Mesenchymal stem cell (in vitro differentiated cells and primary cell): ENCODE results near the gene ME2.
"Not testable (repeated sequence)": the region's sequence is repeated elsewhere in the genome, so short reads cannot be mapped to it uniquely, and the experiment has no call there.

ENCODE experiments used
- DNase-seq: peaks from one replicate; pipeline ENCODE4 v3.0.0-alpha.2; 2013
- H2AFZ ChIP-seq: one replicate; pipeline ENCODE4 v1.6.1; 2013; ENCODE audit warnings: low read depth, mild to moderate bottlenecking, control low read depth, inconsistent platforms, low read length, moderate library complexity
- H2AK5ac ChIP-seq: 2 replicates; pipeline ENCODE4 v1.6.1; 2013; ENCODE audit warnings: low read length, moderate library complexity, mild to moderate bottlenecking, inconsistent platforms; ENCODE audit not compliant: severe bottlenecking
- H2BK120ac ChIP-seq: one replicate; pipeline ENCODE4 v1.6.1; 2013; ENCODE audit warnings: low read depth, mild to moderate bottlenecking, inconsistent platforms, low read length, moderate library complexity
- H2BK12ac ChIP-seq, 2 experiments: one replicate each; pipeline ENCODE4 v1.6.1; 2013; ENCODE audit warnings: inconsistent platforms in 2 of 2, low read length in 2 of 2, mild to moderate bottlenecking in 2 of 2, moderate library complexity in 2 of 2, control low read depth in 1 of 2
- H2BK15ac ChIP-seq: one replicate; pipeline ENCODE4 v1.6.1; 2013; ENCODE audit warnings: mild to moderate bottlenecking, low read depth, inconsistent platforms; ENCODE audit not compliant: poor library complexity, severe bottlenecking
- H2BK5ac ChIP-seq: 2 replicates; pipeline ENCODE4 v1.6.1; 2013; ENCODE audit warnings: low read depth, mild to moderate bottlenecking, low read length, control low read depth, inconsistent platforms; ENCODE audit not compliant: poor library complexity, severe bottlenecking
- H3K14ac ChIP-seq, 2 experiments: one replicate each; pipeline ENCODE4 v1.6.1; 2013; ENCODE audit warnings: inconsistent platforms in 2 of 2, low read length in 2 of 2, control low read depth in 1 of 2, mild to moderate bottlenecking in 1 of 2, moderate library complexity in 1 of 2
- H3K18ac ChIP-seq, 2 experiments: one replicate each; pipeline ENCODE4 v1.6.1; 2013; ENCODE audit warnings: inconsistent platforms in 2 of 2, low read length in 2 of 2, control low read depth in 1 of 2, low read depth in 1 of 2, mild to moderate bottlenecking in 1 of 2
- H3K23ac ChIP-seq, 2 experiments: one replicate each; pipeline ENCODE4 v1.6.1; 2013; ENCODE audit warnings: inconsistent platforms in 2 of 2, low read length in 2 of 2, mild to moderate bottlenecking in 2 of 2, moderate library complexity in 2 of 2, control low read depth in 1 of 2
- H3K27ac ChIP-seq: 2 replicates; pipeline ENCODE4 v1.5.1; 2013; ENCODE audit warnings: mild to moderate bottlenecking, moderate library complexity, low read length, control low read depth, inconsistent platforms; ENCODE audit not compliant: poor library complexity, severe bottlenecking
- H3K27me3 ChIP-seq, 2 experiments: 2 replicates each; pipeline versions ENCODE4 v1.6.1 to v1.7.0; 2013; ENCODE audit warnings: low read length in 2 of 2, mild to moderate bottlenecking in 2 of 2, moderate library complexity in 2 of 2, control low read depth in 1 of 2, inconsistent platforms in 1 of 2; ENCODE audit not compliant: control insufficient read depth in 1 of 2, insufficient read depth in 1 of 2
- H3K36me3 ChIP-seq, 2 experiments: 2 replicates each; pipeline versions ENCODE4 v1.6.1 to v1.7.0; 2013; ENCODE audit warnings: low read length in 2 of 2, control low read depth in 1 of 2, inconsistent platforms in 1 of 2, low read depth in 1 of 2, mild to moderate bottlenecking in 1 of 2; ENCODE audit not compliant: insufficient read depth in 2 of 2, control insufficient read depth in 1 of 2
- H3K4ac ChIP-seq, 2 experiments: one replicate each; pipeline ENCODE4 v1.6.1; 2013; ENCODE audit warnings: inconsistent platforms in 2 of 2, low read length in 2 of 2, mild to moderate bottlenecking in 2 of 2, moderate library complexity in 2 of 2, control low read depth in 1 of 2, low read depth in 1 of 2
- H3K4me1 ChIP-seq: 2 replicates; pipeline ENCODE4 v1.6.1; 2013; ENCODE audit warnings: low read depth, low read length, control low read depth; ENCODE audit not compliant: control insufficient read depth, insufficient read depth
- H3K4me2 ChIP-seq: 2 replicates; pipeline ENCODE4 v1.6.1; 2013; ENCODE audit warnings: low read length, mild to moderate bottlenecking, inconsistent platforms; ENCODE audit not compliant: poor library complexity, severe bottlenecking
- H3K4me3 ChIP-seq, 2 experiments: 2 replicates each; pipeline versions ENCODE4 v1.5.1 to v1.7.0; 2013; ENCODE audit warnings: low read length in 2 of 2, mild to moderate bottlenecking in 2 of 2, control low read depth in 1 of 2, low read depth in 1 of 2; ENCODE audit not compliant: insufficient read depth in 1 of 2
- H3K79me1 ChIP-seq: replicated peaks from 2 replicates; pipeline ENCODE4 v1.6.1; 2013; ENCODE audit warnings: mild to moderate bottlenecking, control low read depth, low read length, inconsistent platforms; ENCODE audit not compliant: poor library complexity, severe bottlenecking
- H3K9ac ChIP-seq: 2 replicates; pipeline ENCODE4 v1.7.0; 2013; ENCODE audit warnings: mild to moderate bottlenecking, low read length, moderate library complexity
- H3K9me3 ChIP-seq: 2 replicates; pipeline ENCODE4 v1.7.0; 2013; ENCODE audit warnings: mild to moderate bottlenecking, low read length; ENCODE audit not compliant: control insufficient read depth
- H4K8ac ChIP-seq: one replicate; pipeline ENCODE4 v1.6.1; 2013; ENCODE audit warnings: inconsistent platforms, mild to moderate bottlenecking, low read length, moderate library complexity
- H4K91ac ChIP-seq: one replicate; pipeline ENCODE4 v1.6.1; 2013; ENCODE audit warnings: mild to moderate bottlenecking, low read length, inconsistent platforms
- WGBS: methylation state at CpG from one replicate; pipeline ENCODE4 v1.1.7; 2013; ENCODE audit warnings: mixed read lengths; 5-methylcytosine and 5-hydroxymethylcytosine counted together

Gene ME2

DNA sequence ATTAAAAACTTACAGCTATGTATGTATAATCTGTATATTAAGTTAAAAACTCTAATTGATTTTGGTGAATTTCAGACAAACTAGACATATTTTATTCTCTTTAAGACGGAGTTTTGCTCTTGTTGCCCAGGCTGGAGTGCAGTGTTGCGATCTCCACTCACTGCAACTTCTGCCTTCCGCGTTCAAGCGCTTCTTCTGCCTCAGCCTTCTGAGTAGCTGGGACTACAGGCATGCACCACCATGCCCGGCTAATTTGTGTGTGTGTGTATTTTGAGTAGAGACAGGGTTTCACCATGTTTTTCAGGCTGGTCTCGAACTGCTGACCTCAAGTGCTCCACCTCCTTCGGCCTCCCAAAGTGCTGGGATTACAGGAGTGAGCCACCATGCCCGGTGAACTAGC lies 2.0 kb downstream of the ME2 start:
- not testable (repeated sequence) for H4K8ac ChIP-seq, H3K36me3 ChIP-seq, H2BK5ac ChIP-seq, H3K27me3 ChIP-seq, H3K18ac ChIP-seq, H2BK120ac ChIP-seq, H3K4me1 ChIP-seq, H3K9me3 ChIP-seq, DNase-seq, H3K23ac ChIP-seq, H4K91ac ChIP-seq, H3K4ac ChIP-seq, H2AFZ ChIP-seq, H2BK12ac ChIP-seq, H3K4me3 ChIP-seq, H3K14ac ChIP-seq, H3K9ac ChIP-seq, H3K4me2 ChIP-seq, H2AK5ac ChIP-seq, H3K27ac ChIP-seq, H2BK15ac ChIP-seq
- 100% methylated on average over 8 of the region's 9 CpGs for WGBS
- peaks cover 13% of the 10 kb centered on the region for H3K79me1 ChIP-seq

DNA sequence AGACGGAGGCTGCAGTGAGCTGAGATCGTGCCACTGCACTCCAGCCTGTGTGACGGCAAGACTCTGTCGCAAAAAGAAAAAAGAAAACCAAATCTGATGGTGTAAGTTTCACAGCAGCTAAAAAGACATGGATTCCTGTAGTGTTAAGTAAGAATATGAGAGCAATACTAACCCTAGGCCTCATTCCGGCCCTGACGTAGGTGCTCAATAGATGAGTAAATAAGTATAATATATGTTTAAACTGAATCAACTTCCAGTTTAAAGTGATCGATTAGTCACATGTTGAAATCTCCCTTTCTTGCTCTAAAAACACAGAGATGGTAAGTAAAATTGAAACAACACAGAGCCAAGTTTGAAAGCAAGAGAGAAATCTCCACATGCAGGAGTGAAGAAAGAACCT lies 8.0 kb downstream of the ME2 start:
- Histone ChIP-seq H3K4me1 (no peaks in the 10 kb centered on the region), H2AFZ (no peak overlapping the region), H3K9me3 (no peaks in the 10 kb centered on the region), H3K9ac (no peak overlapping the region), H3K4me2 (no peak overlapping the region), H2BK12ac (no peak overlapping the region), H3K4me3 (no peak overlapping the region), H2BK5ac (no peak overlapping the region), H3K4ac (no peak overlapping the region), H3K14ac (no peak overlapping the region), H2BK15ac (no peak overlapping the region), H3K27me3 (no peaks in the 10 kb centered on the region), H3K27ac (no peak overlapping the region), H3K23ac (no peak overlapping the region), H3K36me3 (peaks cover 0 to 5% of the 10 kb centered on the region in 2 experiments), H3K79me1 (peaks cover 23% of the 10 kb centered on the region), H3K18ac (no peak overlapping the region), H4K91ac (no peak overlapping the region), H2AK5ac (no peak overlapping the region), H2BK120ac (no peak overlapping the region), H4K8ac (no peak overlapping the region)
- 97% methylated on average over 4 of the region's 7 CpGs for WGBS
- DNase-seq: no peak

DNA sequence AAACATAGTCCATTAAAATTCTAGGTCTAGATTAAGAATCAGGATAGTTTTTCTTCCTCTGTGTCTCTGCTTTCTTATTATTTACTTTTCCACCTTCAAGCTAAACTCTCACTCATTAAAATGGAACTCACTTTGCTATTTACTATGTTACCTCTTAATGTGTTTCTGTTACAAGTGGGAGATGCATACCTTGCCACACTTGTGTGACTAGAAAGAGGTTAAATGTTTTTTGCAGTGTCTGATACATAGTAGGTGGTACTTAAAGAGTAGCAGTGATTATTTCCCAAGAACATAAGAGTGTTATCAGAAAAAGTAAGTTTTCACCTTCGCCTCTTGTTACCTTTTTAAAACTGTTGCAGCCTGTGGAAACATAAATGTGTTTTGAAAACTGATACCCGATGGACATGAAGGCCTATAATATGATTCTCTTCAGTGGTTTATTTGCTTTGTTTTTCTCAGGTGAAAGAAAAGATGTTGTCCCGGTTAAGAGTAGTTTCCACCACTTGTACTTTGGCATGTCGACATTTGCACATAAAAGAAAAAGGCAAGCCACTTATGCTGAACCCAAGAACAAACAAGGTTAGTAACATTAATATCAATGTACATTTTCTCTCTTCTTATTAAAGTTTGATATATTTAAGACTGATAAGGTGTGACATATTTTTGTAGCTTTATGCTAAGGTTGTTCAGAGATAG lies 16.6 kb downstream of the ME2 start:
- no peak overlapping the region for H2BK5ac ChIP-seq
- no peak overlapping the region for H3K23ac ChIP-seq
- no peaks in the 10 kb centered on the region for H3K27me3 ChIP-seq

DNA sequence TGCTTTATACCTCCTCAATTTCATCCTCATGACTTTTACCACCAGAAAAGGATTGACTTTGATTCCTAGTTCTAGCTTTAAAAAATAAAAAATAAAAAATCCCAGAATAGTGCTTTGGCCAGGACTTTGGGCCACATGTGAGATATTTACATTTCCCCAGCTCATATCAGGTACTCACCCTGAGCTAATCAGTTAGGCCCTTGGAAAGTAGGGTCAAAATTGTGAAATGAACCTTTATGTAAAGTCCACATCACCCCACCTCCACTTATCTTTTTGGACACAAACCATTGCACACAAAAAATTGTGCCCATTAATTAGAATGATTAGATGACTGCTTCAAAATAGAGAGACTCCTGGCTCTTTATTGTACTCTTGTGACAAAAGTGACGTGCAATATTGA lies 17.2 kb downstream of the ME2 start:
- H3K27me3 ChIP-seq: no peaks in the 10 kb centered on the region
- H3K4me1 ChIP-seq: no peaks in the 10 kb centered on the region
- H2BK15ac ChIP-seq: no peak overlapping the region
- H3K4ac ChIP-seq: no peak overlapping the region
- no peaks in the 10 kb centered on the region for H3K9me3 ChIP-seq
- H3K14ac ChIP-seq: no peak overlapping the region
- H3K27ac ChIP-seq: no peak overlapping the region
- no peak overlapping the region for H2BK120ac ChIP-seq
- H3K79me1 ChIP-seq: peaks cover 7% of the 10 kb centered on the region
- no peak overlapping the region for H3K18ac ChIP-seq
- H2BK12ac ChIP-seq: no peak overlapping the region
- H3K4me2 ChIP-seq: no peak overlapping the region
- H3K23ac ChIP-seq: no peak overlapping the region
- WGBS: 100% methylated on average over 1 of the region's 1 CpG
- no peak overlapping the region for H2AFZ ChIP-seq
- H2AK5ac ChIP-seq: no peak overlapping the region
- no peak overlapping the region for H4K8ac ChIP-seq
- H2BK5ac ChIP-seq: no peak overlapping the region
- DNase-seq: no peak
- no peak overlapping the region for H4K91ac ChIP-seq
- no peak overlapping the region for H3K9ac ChIP-seq
- no peak overlapping the region for H3K4me3 ChIP-seq
- peaks cover 3 to 22% of the 10 kb centered on the region in 2 experiments for H3K36me3 ChIP-seq

More for the DNA sequence above, 16.6 kb downstream of the ME2 start:
- no peak overlapping the region for H3K14ac ChIP-seq
- peaks cover 3 to 22% of the 10 kb centered on the region in 2 experiments for H3K36me3 ChIP-seq
- no peak overlapping the region for H3K4me3 ChIP-seq
- H3K9me3 ChIP-seq: no peaks in the 10 kb centered on the region
- no peak overlapping the region for H3K9ac ChIP-seq
- no peak overlapping the region for H2BK15ac ChIP-seq
- no peak overlapping the region for H4K8ac ChIP-seq
- H2AK5ac ChIP-seq: no peak overlapping the region
- no peak overlapping the region for H2BK12ac ChIP-seq
- H3K4ac ChIP-seq: no peak overlapping the region
- H3K4me2 ChIP-seq: no peak overlapping the region
- no peak overlapping the region for H3K18ac ChIP-seq
- 98% methylated on average over 2 of the region's 4 CpGs for WGBS
- H4K91ac ChIP-seq: no peak overlapping the region
- H2BK120ac ChIP-seq: no peak overlapping the region
- no peak for DNase-seq
- H3K27ac ChIP-seq: no peak overlapping the region
- H3K4me1 ChIP-seq: no peaks in the 10 kb centered on the region
- no peak overlapping the region for H2AFZ ChIP-seq
- peaks cover 10% of the 10 kb centered on the region for H3K79me1 ChIP-seq
